ENCODE data around the gene ADAMTSL2. TPM values are rescaled to one million over a fixed set of nuclear protein-coding genes. Genes with fewer than 3 reads are reported as not detected.

ADAMTSL2 gene
- total and polyA plus RNA-seq, 2 of the 13 experiments (the other 11 are each of a cell fraction or from before 2014, with no cell fraction given) = 1.9 to 3.8 TPM

DNA sequence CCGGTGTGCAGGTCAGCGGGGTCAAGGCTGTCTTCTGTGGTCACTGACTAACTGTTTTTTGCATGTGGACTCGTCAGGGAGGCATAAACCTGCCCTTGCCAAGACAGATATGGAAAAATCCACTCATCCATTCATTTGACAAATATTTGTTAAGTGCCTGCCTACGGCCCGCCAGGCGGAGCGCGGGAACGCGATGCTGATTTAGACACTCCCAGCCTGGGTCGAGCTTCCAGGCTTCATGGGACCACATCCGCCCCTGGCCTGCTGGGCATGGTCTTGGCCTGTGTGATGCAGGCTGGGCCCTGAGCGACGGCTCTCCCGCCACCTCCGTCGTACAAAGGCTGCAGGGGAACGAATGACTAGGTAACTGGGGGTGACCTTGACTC lies 27.9 kb upstream of the ADAMTSL2 start (continued):
- TF ChIP-seq, protein P1, sequence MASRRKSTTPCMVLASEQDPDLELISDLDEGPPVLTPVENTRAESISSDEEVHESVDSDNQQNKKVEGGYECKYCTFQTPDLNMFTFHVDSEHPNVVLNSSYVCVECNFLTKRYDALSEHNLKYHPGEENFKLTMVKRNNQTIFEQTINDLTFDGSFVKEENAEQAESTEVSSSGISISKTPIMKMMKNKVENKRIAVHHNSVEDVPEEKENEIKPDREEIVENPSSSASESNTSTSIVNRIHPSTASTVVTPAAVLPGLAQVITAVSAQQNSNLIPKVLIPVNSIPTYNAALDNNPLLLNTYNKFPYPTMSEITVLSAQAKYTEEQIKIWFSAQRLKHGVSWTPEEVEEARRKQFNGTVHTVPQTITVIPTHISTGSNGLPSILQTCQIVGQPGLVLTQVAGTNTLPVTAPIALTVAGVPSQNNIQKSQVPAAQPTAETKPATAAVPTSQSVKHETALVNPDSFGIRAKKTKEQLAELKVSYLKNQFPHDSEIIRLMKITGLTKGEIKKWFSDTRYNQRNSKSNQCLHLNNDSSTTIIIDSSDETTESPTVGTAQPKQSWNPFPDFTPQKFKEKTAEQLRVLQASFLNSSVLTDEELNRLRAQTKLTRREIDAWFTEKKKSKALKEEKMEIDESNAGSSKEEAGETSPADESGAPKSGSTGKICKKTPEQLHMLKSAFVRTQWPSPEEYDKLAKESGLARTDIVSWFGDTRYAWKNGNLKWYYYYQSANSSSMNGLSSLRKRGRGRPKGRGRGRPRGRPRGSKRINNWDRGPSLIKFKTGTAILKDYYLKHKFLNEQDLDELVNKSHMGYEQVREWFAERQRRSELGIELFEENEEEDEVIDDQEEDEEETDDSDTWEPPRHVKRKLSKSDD (CRISPR knock-in tag; IDR thresholded peaks at IDR 0.05; ENCODE audit: low read depth) = 0 out of 2 replicates have a peak, but pooled peaks have one; percentile 61
- TF ChIP-seq ZNF879 (CRISPR knock-in tag; IDR thresholded peaks at IDR 0.05) (0 out of 2 replicates have a peak, but pooled peaks have one; percentile 80), KDM4B (CRISPR knock-in tag; IDR thresholded peaks at IDR 0.05) (no peak), U2AF1 (optimal IDR thresholded peaks at IDR 0.05; ENCODE audit: low read depth, low read length) (no peak), E2F2 (CRISPR knock-in tag; IDR thresholded peaks at IDR 0.05; ENCODE audit: borderline replicate concordance) (peak; percentile 84; the same call in 1 of the 2 replicates), NFKBIZ (CRISPR knock-in tag; IDR thresholded peaks at IDR 0.05) (peak; percentile 89), ZNF17 (CRISPR knock-in tag; IDR thresholded peaks at IDR 0.05) (no peak), NR2F2 (IDR thresholded peaks at IDR 0.05; ENCODE audit: borderline replicate concordance, low read depth) (peak; percentile 90), ZXDC (CRISPR knock-in tag; IDR thresholded peaks at IDR 0.05) (no peak), PCBP1 (IDR thresholded peaks at IDR 0.05; ENCODE audit: borderline replicate concordance, low read depth, low read length) (no peak), ZNF687 (CRISPR knock-in tag; IDR thresholded peaks at IDR 0.05) (peak; percentile 98), ZBTB4 (CRISPR knock-in tag; IDR thresholded peaks at IDR 0.05; ENCODE audit: borderline replicate concordance) (peak; percentile 21; the same call in 1 of the 2 replicates), KLF12 (CRISPR knock-in tag; IDR thresholded peaks at IDR 0.05; ENCODE audit: borderline replicate concordance) (peak; percentile 75; the same call in 1 of the 2 replicates), ZNF564 (CRISPR knock-in tag; IDR thresholded peaks at IDR 0.05) (peak; percentile 81; the same call in 1 of the 2 replicates), JUND (CRISPR knock-in tag; IDR thresholded peaks at IDR 0.05) (no peak)
